ENCODE data around the gene DDX10.
A peak's percentile ranks its signal among the peaks of the same experiment; 100 is the strongest.

DDX10 gene

GRCh38 chr11:108664730-108665525 is at the start of gene DDX10:
Gene DDX10, plus strand, starts transcription at chr11:108665069. Its CDS starts 85 bp downstream, at chr11:108665154.
- no peaks in the 10 kb centered on the region for H3K27me3 ChIP-seq (ENCODE audit: low read depth, low read length)
- peak within 1 kb of the TSS; percentile 83 to 95 for H3K4me3 ChIP-seq (ENCODE audit: low read depth in 1 of 2, low read length in 2 of 2)
- no peaks in the 10 kb centered on the region for H3K9me3 ChIP-seq (ENCODE audit: control insufficient read depth in 1 of 2, low read length in 2 of 2)
- H3K27ac ChIP-seq (ENCODE audit: low read length) = peak within 1 kb of the TSS; percentile 69
- peaks cover 6 to 26% of the 10 kb centered on the region in 2 donors for H3K4me1 ChIP-seq (ENCODE audit: control insufficient read depth in 1 of 2, insufficient read depth in 2 of 2, low read length in 2 of 2)
- no peaks in the 10 kb centered on the region for H3K36me3 ChIP-seq (ENCODE audit: control insufficient read depth in 1 of 2, insufficient read depth in 2 of 2, low read length in 2 of 2)

DNA sequence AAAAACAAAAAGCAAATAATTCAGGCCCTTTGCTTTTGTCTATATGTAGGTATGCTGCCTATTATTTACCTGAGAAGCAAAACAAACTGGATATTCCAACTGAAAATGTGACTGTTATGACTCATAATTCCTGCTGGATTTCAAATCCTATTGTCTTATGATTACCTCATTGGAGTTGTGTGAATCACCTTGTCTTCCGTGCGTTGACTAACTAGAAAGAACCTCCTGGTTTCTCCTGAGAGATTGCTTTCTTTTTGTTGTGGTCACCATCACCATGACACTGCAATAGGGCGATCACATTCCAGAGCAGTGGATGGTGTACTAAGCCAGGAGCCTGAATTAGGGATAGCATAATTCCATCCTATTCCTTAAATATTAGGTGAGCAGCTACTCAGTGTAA is 48.3 kb upstream of the DDX10 start:
- Histone ChIP-seq H3K9me3 (ENCODE audit: control insufficient read depth in 1 of 2, low read length in 2 of 2) (no peaks in the 10 kb centered on the region), H3K4me1 (ENCODE audit: control insufficient read depth in 1 of 2, insufficient read depth in 2 of 2, low read length in 2 of 2) (no peaks in the 10 kb centered on the region)

DNA sequence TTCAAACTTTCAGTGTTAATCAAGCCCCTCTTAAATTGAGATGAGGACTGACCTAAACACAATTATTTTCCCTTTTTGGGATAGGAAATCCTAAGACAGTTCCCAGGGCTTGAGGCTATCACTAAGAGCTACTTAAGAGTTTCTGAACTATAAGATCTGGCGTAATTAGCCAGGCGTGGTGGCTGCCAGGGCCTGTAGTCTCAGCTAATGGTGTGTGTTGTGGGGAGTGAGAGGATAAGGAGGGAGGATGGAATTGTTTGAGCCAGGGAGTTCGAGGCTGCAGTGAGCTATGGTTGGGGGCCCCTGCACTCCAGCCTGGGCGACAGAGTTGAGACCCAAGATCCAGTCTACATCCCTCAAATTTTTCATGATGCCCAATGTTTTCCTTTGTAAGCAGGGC is 47.8 kb upstream of the DDX10 start:
- H3K27me3 ChIP-seq (ENCODE audit: low read depth, low read length) = no peaks in the 10 kb centered on the region
- no peaks in the 10 kb centered on the region for H3K36me3 ChIP-seq (ENCODE audit: control insufficient read depth in 1 of 2, insufficient read depth in 2 of 2, low read length in 2 of 2)
- no peak overlapping the region for H3K27ac ChIP-seq (ENCODE audit: low read length)

More for the DNA sequence above, 48.3 kb upstream of the DDX10 start:
- Histone ChIP-seq H3K27me3 (ENCODE audit: low read depth, low read length) (no peaks in the 10 kb centered on the region), H3K36me3 (ENCODE audit: control insufficient read depth in 1 of 2, insufficient read depth in 2 of 2, low read length in 2 of 2) (no peaks in the 10 kb centered on the region), H3K4me3 (ENCODE audit: low read depth in 1 of 2, low read length in 2 of 2) (no peak overlapping the region), H3K27ac (ENCODE audit: low read length) (no peak overlapping the region)

DNA sequence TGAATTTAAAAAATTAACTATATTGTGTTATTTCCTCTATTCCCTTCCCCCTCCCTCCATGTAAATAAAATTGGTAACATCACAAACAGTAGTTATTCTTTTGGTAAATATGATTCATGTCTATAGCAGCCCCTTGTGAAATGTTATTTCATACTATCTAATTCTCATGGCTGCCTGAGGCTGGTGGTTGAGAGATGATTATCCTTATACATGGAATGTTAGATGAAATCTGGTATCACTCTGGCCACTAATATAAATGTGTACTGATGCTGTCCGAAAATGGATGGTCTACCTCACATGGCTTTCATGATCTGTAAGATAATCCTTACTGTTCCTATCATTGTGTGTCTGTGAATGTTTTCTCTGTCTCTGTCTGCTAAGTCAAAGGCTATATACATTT is 46.3 kb upstream of the DDX10 start:
- H3K4me3 ChIP-seq (ENCODE audit: low read depth in 1 of 2, low read length in 2 of 2) = no peak overlapping the region
- H3K36me3 ChIP-seq (ENCODE audit: control insufficient read depth in 1 of 2, insufficient read depth in 2 of 2, low read length in 2 of 2) = no peaks in the 10 kb centered on the region
- no peaks in the 10 kb centered on the region for H3K27me3 ChIP-seq (ENCODE audit: low read depth, low read length)
- no peaks in the 10 kb centered on the region for H3K4me1 ChIP-seq (ENCODE audit: control insufficient read depth in 1 of 2, insufficient read depth in 2 of 2, low read length in 2 of 2)
- H3K27ac ChIP-seq (ENCODE audit: low read length) = no peak overlapping the region
- H3K9me3 ChIP-seq (ENCODE audit: control insufficient read depth in 1 of 2, low read length in 2 of 2) = no peaks in the 10 kb centered on the region

More for the DNA sequence above, 47.8 kb upstream of the DDX10 start:
- Histone ChIP-seq H3K4me3 (ENCODE audit: low read depth in 1 of 2, low read length in 2 of 2) (no peak overlapping the region), H3K9me3 (ENCODE audit: control insufficient read depth in 1 of 2, low read length in 2 of 2) (no peaks in the 10 kb centered on the region), H3K4me1 (ENCODE audit: control insufficient read depth in 1 of 2, insufficient read depth in 2 of 2, low read length in 2 of 2) (no peaks in the 10 kb centered on the region)

- Histone ChIP-seq H3K27me3 (ENCODE audit: low read depth, low read length) (no peaks in the 10 kb centered on the region), H3K9me3 (ENCODE audit: control insufficient read depth in 1 of 2, low read length in 2 of 2) (no peaks in the 10 kb centered on the region), H3K36me3 (ENCODE audit: control insufficient read depth in 1 of 2, insufficient read depth in 2 of 2, low read length in 2 of 2) (no peaks in the 10 kb centered on the region), H3K27ac (ENCODE audit: low read length) (no peak overlapping the region), H3K4me3 (ENCODE audit: low read depth in 1 of 2, low read length in 2 of 2) (no peak overlapping the region), H3K4me1 (ENCODE audit: control insufficient read depth in 1 of 2, insufficient read depth in 2 of 2, low read length in 2 of 2) (no peaks in the 10 kb centered on the region)
Measured at GRCh38 chr11:108620958-108621772, 43.7 kb upstream of the DDX10 start.

DNA sequence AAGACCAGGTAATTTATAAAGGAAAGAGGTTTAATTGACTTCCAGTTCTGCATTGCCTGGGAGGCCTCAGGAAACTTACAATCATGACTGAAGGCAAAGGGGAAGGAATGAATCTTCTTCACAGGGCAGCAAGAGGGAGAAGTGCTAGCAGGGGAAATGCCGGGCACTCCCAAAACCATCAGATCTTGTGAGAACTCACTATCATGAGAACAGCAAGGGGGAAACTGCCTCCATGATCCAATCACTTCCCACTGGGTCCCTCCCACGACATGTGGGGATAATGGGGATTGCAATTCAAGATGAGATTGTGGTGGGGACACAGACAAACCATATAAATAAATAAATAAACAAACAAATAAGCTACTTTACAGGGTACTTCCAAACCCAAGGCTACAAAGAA is 42.5 kb upstream of the DDX10 start:
- Histone ChIP-seq H3K4me1 (ENCODE audit: control insufficient read depth in 1 of 2, insufficient read depth in 2 of 2, low read length in 2 of 2) (no peaks in the 10 kb centered on the region), H3K4me3 (ENCODE audit: low read depth in 1 of 2, low read length in 2 of 2) (no peak overlapping the region), H3K9me3 (ENCODE audit: control insufficient read depth in 1 of 2, low read length in 2 of 2) (no peaks in the 10 kb centered on the region), H3K27me3 (ENCODE audit: low read depth, low read length) (no peaks in the 10 kb centered on the region), H3K36me3 (ENCODE audit: control insufficient read depth in 1 of 2, insufficient read depth in 2 of 2, low read length in 2 of 2) (no peaks in the 10 kb centered on the region), H3K27ac (ENCODE audit: low read length) (no peak overlapping the region)

- H3K27me3 ChIP-seq (ENCODE audit: low read depth, low read length) = no peaks in the 10 kb centered on the region
- no peak overlapping the region for H3K4me3 ChIP-seq (ENCODE audit: low read depth in 1 of 2, low read length in 2 of 2)
- H3K9me3 ChIP-seq (ENCODE audit: control insufficient read depth in 1 of 2, low read length in 2 of 2) = peaks cover 0 to 11% of the 10 kb centered on the region in 2 donors
- no peaks in the 10 kb centered on the region for H3K36me3 ChIP-seq (ENCODE audit: control insufficient read depth in 1 of 2, insufficient read depth in 2 of 2, low read length in 2 of 2)
- no peak overlapping the region for H3K27ac ChIP-seq (ENCODE audit: low read length)
- no peaks in the 10 kb centered on the region for H3K4me1 ChIP-seq (ENCODE audit: control insufficient read depth in 1 of 2, insufficient read depth in 2 of 2, low read length in 2 of 2)
Measured at GRCh38 chr11:108624196-108624925, 40.5 kb upstream of the DDX10 start.

DNA sequence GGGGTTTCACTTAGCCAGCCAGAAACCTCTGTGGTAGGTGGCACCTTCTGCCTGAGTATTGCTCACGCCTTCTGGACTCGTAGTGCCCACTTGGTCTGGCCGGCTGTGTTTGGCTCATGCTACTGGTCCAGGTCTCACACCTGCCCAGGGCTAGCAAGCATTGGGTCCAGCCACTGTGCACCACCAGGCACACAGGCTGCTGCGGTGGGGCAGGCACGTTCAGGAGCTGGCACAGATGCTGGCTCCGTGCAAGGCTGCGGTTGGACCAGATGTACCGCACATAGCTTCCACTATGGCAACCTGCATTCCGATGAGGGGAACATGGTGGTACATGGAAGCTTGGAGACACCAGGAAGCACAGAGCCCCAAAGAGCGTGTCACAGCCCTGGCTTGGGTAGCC is 36.5 kb upstream of the DDX10 start:
- Histone ChIP-seq H3K9me3 (ENCODE audit: control insufficient read depth in 1 of 2, low read length in 2 of 2) (peaks cover 0 to 11% of the 10 kb centered on the region in 2 donors), H3K27ac (ENCODE audit: low read length) (no peak overlapping the region)

DNA sequence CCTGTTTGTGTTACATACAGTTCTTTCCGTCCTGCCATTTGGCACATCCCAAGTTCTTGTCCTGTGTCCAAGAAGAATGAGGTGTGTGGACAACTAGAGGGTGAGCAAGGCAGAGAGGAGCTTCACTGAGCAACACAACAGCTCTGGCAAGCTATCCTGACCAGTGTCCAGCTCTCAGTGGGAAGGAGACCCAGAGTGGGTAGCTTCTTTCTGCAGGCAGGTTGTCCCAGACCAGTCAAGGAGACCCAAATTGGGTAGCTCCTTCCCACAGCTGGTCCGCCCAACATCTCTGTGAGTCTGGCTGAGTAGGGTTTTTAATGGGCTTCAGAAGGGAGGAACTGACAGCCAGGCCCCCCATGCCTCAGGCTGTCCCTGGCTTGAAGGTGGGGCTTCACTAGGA is 36.1 kb upstream of the DDX10 start:
- Histone ChIP-seq H3K4me1 (ENCODE audit: control insufficient read depth in 1 of 2, insufficient read depth in 2 of 2, low read length in 2 of 2) (no peaks in the 10 kb centered on the region), H3K27ac (ENCODE audit: low read length) (no peak overlapping the region)

More for the DNA sequence above, 36.5 kb upstream of the DDX10 start:
- Histone ChIP-seq H3K4me1 (ENCODE audit: control insufficient read depth in 1 of 2, insufficient read depth in 2 of 2, low read length in 2 of 2) (no peaks in the 10 kb centered on the region), H3K36me3 (ENCODE audit: control insufficient read depth in 1 of 2, insufficient read depth in 2 of 2, low read length in 2 of 2) (no peaks in the 10 kb centered on the region), H3K4me3 (ENCODE audit: low read depth in 1 of 2, low read length in 2 of 2) (no peak overlapping the region), H3K27me3 (ENCODE audit: low read depth, low read length) (no peaks in the 10 kb centered on the region)

GRCh38 chr11:108629274-108629673 is 35.6 kb upstream of the DDX10 start:
- Histone ChIP-seq H3K4me1 (ENCODE audit: control insufficient read depth in 1 of 2, insufficient read depth in 2 of 2, low read length in 2 of 2) (no peaks in the 10 kb centered on the region), H3K27me3 (ENCODE audit: low read depth, low read length) (no peaks in the 10 kb centered on the region), H3K27ac (ENCODE audit: low read length) (no peak overlapping the region), H3K9me3 (ENCODE audit: control insufficient read depth in 1 of 2, low read length in 2 of 2) (peaks cover 0 to 11% of the 10 kb centered on the region in 2 donors), H3K36me3 (ENCODE audit: control insufficient read depth in 1 of 2, insufficient read depth in 2 of 2, low read length in 2 of 2) (no peaks in the 10 kb centered on the region), H3K4me3 (ENCODE audit: low read depth in 1 of 2, low read length in 2 of 2) (no peak overlapping the region)

More for the DNA sequence above, 36.1 kb upstream of the DDX10 start:
- H3K36me3 ChIP-seq (ENCODE audit: control insufficient read depth in 1 of 2, insufficient read depth in 2 of 2, low read length in 2 of 2) = no peaks in the 10 kb centered on the region
- no peak overlapping the region for H3K4me3 ChIP-seq (ENCODE audit: low read depth in 1 of 2, low read length in 2 of 2)
- peaks cover 0 to 11% of the 10 kb centered on the region in 2 donors for H3K9me3 ChIP-seq (ENCODE audit: control insufficient read depth in 1 of 2, low read length in 2 of 2)
- H3K27me3 ChIP-seq (ENCODE audit: low read depth, low read length) = no peaks in the 10 kb centered on the region

All from muscle layer of duodenum (tissue), 2 donors.